Measurements from ENCODE around the gene TNS3. TPM values are rescaled to one million over a fixed set of nuclear protein-coding genes. Genes with fewer than 3 reads are reported as not detected.

The TNS3 gene
- total and polyA plus RNA-seq, 2 of the 13 experiments (the other 11 are each of a cell fraction or from before 2014, with no cell fraction given): 52.9 to 55.7 TPM

GRCh38 chr7:47500103-47500563 lies 81.8 kb downstream of the TNS3 start (continued):
- TF ChIP-seq, protein P1, sequence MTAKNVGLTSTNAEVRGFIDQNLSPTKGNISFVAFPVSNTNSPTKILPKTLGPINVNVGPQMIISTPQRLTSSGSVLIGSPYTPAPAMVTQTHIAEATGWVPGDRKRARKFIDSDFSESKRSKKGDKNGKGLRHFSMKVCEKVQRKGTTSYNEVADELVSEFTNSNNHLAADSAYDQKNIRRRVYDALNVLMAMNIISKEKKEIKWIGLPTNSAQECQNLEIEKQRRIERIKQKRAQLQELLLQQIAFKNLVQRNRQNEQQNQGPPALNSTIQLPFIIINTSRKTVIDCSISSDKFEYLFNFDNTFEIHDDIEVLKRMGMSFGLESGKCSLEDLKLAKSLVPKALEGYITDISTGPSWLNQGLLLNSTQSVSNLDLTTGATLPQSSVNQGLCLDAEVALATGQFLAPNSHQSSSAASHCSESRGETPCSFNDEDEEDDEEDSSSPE (CRISPR knock-in tag; IDR thresholded peaks at IDR 0.05): no peak
- no peak for TF ChIP-seq NFYC (CRISPR knock-in tag; IDR thresholded peaks at IDR 0.05)
- TF ChIP-seq ZNF33A (CRISPR knock-in tag; IDR thresholded peaks at IDR 0.05; ENCODE audit: borderline replicate concordance): no peak
- no peak for TF ChIP-seq SRF (IDR thresholded peaks at IDR 0.05; ENCODE audit: low read depth, low read length)
- peak; percentile 46; the same call in 1 of the 2 replicates for TF ChIP-seq RXRA (CRISPR knock-in tag; IDR thresholded peaks at IDR 0.05)
- no peak for TF ChIP-seq MAF1 (CRISPR knock-in tag; IDR thresholded peaks at IDR 0.05; ENCODE audit: borderline replicate concordance)
- TF ChIP-seq STAG1 (CRISPR knock-in tag; IDR thresholded peaks at IDR 0.05): peak; percentile 21
- no peak for TF ChIP-seq ZNF225 (CRISPR knock-in tag; IDR thresholded peaks at IDR 0.05)
- no peak for TF ChIP-seq NAIF1 (CRISPR knock-in tag; IDR thresholded peaks at IDR 0.05; ENCODE audit: borderline replicate concordance)
- peak; percentile 89 for TF ChIP-seq RXRB (CRISPR knock-in tag; IDR thresholded peaks at IDR 0.05; ENCODE audit: borderline replicate concordance)
- no peak for TF ChIP-seq RFX1 (IDR thresholded peaks at IDR 0.05)
- 0 out of 2 replicates have a peak, but pooled peaks have one; percentile 28 for TF ChIP-seq CREM (IDR thresholded peaks at IDR 0.05)
- no peak for TF ChIP-seq CREM (CRISPR knock-in tag; IDR thresholded peaks at IDR 0.05)
- TF ChIP-seq HDAC1 (CRISPR knock-in tag; IDR thresholded peaks at IDR 0.05): peak; percentile 95
- peak; percentile 56; the same call in 1 of the 2 replicates for TF ChIP-seq FOXC1 (CRISPR knock-in tag; IDR thresholded peaks at IDR 0.05; ENCODE audit: borderline replicate concordance)
- TF ChIP-seq, protein P2, sequence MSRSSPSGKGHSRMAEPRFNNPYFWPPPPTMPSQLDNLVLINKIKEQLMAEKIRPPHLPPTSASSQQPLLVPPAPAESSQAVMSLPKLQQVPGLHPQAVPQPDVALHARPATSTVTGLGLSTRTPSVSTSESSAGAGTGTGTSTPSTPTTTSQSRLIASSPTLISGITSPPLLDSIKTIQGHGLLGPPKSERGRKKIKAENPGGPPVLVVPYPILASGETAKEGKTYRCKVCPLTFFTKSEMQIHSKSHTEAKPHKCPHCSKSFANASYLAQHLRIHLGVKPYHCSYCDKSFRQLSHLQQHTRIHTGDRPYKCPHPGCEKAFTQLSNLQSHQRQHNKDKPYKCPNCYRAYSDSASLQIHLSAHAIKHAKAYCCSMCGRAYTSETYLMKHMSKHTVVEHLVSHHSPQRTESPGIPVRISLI (CRISPR knock-in tag; IDR thresholded peaks at IDR 0.05; ENCODE audit: borderline replicate concordance): no peak
- TF ChIP-seq GABPA (IDR thresholded peaks at IDR 0.05; ENCODE audit: low read depth, low read length): no peak
- 0 out of 2 replicates have a peak, but pooled peaks have one; percentile 14 for TF ChIP-seq GABPA (CRISPR knock-in tag; IDR thresholded peaks at IDR 0.05; ENCODE audit: low read depth)
- no peak for TF ChIP-seq ZMAT3 (CRISPR knock-in tag; conservative IDR thresholded peaks at IDR 0.05)
- no peak for TF ChIP-seq IKZF1 (IDR thresholded peaks at IDR 0.05)
- peak; percentile 49; the same call in 1 of the 2 replicates for TF ChIP-seq ZFP37 (CRISPR knock-in tag; IDR thresholded peaks at IDR 0.05; ENCODE audit: borderline replicate concordance)
- no peak for TF ChIP-seq RBAK (CRISPR knock-in tag; IDR thresholded peaks at IDR 0.05)
- no peak for TF ChIP-seq NFE2 (CRISPR knock-in tag; IDR thresholded peaks at IDR 0.05)
- TF ChIP-seq, protein P3, sequence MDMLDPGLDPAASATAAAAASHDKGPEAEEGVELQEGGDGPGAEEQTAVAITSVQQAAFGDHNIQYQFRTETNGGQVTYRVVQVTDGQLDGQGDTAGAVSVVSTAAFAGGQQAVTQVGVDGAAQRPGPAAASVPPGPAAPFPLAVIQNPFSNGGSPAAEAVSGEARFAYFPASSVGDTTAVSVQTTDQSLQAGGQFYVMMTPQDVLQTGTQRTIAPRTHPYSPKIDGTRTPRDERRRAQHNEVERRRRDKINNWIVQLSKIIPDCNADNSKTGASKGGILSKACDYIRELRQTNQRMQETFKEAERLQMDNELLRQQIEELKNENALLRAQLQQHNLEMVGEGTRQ (IDR thresholded peaks at IDR 0.05; ENCODE audit: low read depth, low read length): no peak
- TF ChIP-seq, protein P3 (CRISPR knock-in tag; IDR thresholded peaks at IDR 0.05; ENCODE audit: borderline replicate concordance): no peak
- TF ChIP-seq ZNF749 (CRISPR knock-in tag; IDR thresholded peaks at IDR 0.05; ENCODE audit: borderline replicate concordance): peak; percentile 34; the same call in 1 of the 2 replicates
- TF ChIP-seq ZSCAN25 (CRISPR knock-in tag; IDR thresholded peaks at IDR 0.05): peak; percentile 64; the same call in 1 of the 2 replicates
- no peak for TF ChIP-seq NKX3-1 (CRISPR knock-in tag; IDR thresholded peaks at IDR 0.05)
- peak; percentile 74 for TF ChIP-seq BCL6 (CRISPR knock-in tag; IDR thresholded peaks at IDR 0.05)
- TF ChIP-seq PHB2 (IDR thresholded peaks at IDR 0.05; ENCODE audit: partially characterized antibody): no peak

Measured in HepG2 (cell line).